Smooth muscle cell (in vitro differentiated cells): ENCODE measurements around the gene ALKAL2. TPM values are rescaled to one million over a fixed set of nuclear protein-coding genes. Genes with fewer than 3 reads are reported as not detected.

Experiments
- DNase-seq: peaks from one replicate; lab custom pipeline; 2025; ENCODE audit not compliant: unreplicated experiment; lab: John Stamatoyannopoulos, UW
- H2AFZ ChIP-seq: fragments of 200-600 bp; sonication (generic); 2 replicates; pipeline ENCODE4 v1.6.0; 2016; ENCODE audit warnings: antibody characterized with exemption, low read depth, mild to moderate bottlenecking
- H3F3A ChIP-seq: fragments of 200-600 bp; sonication (generic); 2 replicates; pipeline ENCODE4 v1.6.0; 2017; ENCODE audit warnings: antibody characterized with exemption, low read depth
- H3K27ac ChIP-seq: fragments of 200-600 bp; sonication (generic); 2 replicates; pipeline ENCODE4 v1.5.1; 2016; ENCODE audit warnings: low read depth, mild to moderate bottlenecking
- H3K27me3 ChIP-seq: fragments of 200-600 bp; sonication (generic); 2 replicates; pipeline ENCODE4 v1.6.1; 2016; ENCODE audit warnings: low read depth, mild to moderate bottlenecking
- H3K36me3 ChIP-seq: fragments of 200-600 bp; sonication (generic); 2 replicates; pipeline ENCODE4 v1.5.1; 2016; ENCODE audit warnings: low read depth
- H3K4me1 ChIP-seq: fragments of 200-600 bp; sonication (generic); 2 replicates; pipeline ENCODE4 v1.5.1; 2016; ENCODE audit warnings: low read depth
- H3K4me2 ChIP-seq: fragments of 200-600 bp; sonication (generic); 2 replicates; pipeline ENCODE4 v1.6.0; 2016; ENCODE audit warnings: mild to moderate bottlenecking
- H3K4me3 ChIP-seq: fragments of 200-600 bp; sonication (generic); 2 replicates; pipeline ENCODE4 v1.5.1; 2016; ENCODE audit warnings: mild to moderate bottlenecking
- H3K79me2 ChIP-seq: fragments of 200-600 bp; sonication (generic); 2 replicates; pipeline ENCODE4 v1.6.0; 2016; ENCODE audit warnings: low read depth, mild to moderate bottlenecking
- H3K9ac ChIP-seq: fragments of 200-600 bp; sonication (generic); 2 replicates; pipeline ENCODE4 v1.6.0; 2016; ENCODE audit warnings: low read depth
- H3K9me3 ChIP-seq: fragments of 200-600 bp; sonication (generic); replicated peaks from 2 replicates; pipeline ENCODE4 v1.5.1; 2016; ENCODE audit warnings: low read depth
- H4K20me1 ChIP-seq: fragments of 200-600 bp; sonication (generic); 2 replicates; pipeline ENCODE4 v1.6.0; 2016; ENCODE audit warnings: low read depth
- WGBS: methylation state at CpG from one replicate; pipeline ENCODE4 v1.1.7; 2016; ENCODE audit warnings: low lambda C conversion rate; 5-methylcytosine and 5-hydroxymethylcytosine counted together
- polyA plus RNA-seq: library from polyadenylated mRNA; unstranded; fragments of >200 nt; fragmentation: Nextera tagmentation; extraction: Ambion mirVana; gene quantifications from 2 replicates; pipeline ENCODE4 v1.2.1, GENCODE V29; 2016
- total RNA-seq: library from RNA; depleted of rRNA; stranded (reverse); fragments of >200 nt; gene quantifications from 2 replicates; pipeline ENCODE4 v1.2.3, GENCODE V29; 2014
- TF ChIP-seq, protein P1 (sequence below): fragments of 200-600 bp; sonication (generic); IDR thresholded peaks from 2 replicates; pipeline ENCODE4 v1.5.1; 2017; ENCODE audit warnings: borderline replicate concordance, mild to moderate bottlenecking, antibody characterized with exemption; ENCODE audit not compliant: insufficient read depth, poor library complexity, severe bottlenecking

Gene ALKAL2
- total and polyA plus RNA-seq, 2 experiments from 2014 or later, result 0.58 to 0.67 TPM

DNA sequence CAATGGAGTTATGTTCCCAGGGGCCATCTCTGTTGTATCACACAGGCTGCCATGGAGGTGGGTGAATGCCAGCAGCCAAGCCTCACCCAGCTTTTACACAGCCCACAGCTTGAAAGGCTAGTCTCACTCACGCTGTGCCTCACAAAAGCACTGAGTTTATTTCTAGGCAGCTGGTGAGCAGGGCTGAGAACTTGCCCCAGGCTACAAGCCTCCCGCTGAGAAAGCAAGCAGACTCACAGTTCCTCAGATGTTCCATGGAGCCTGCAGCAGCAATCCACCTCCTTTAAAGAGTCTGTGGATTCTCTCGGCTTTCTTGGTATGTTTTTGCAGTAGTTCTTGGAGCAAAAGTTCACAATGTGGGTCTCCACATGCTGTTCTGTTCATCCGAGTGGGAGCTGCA, 40.9 kb upstream of the ALKAL2 start:
- Histone ChIP-seq H4K20me1 (no peaks in the 10 kb centered on the region), H2AFZ (no peak overlapping the region), H3K27me3 (no peaks in the 10 kb centered on the region), H3K9ac (no peak overlapping the region), H3K36me3 (no peaks in the 10 kb centered on the region), H3K27ac (no peak overlapping the region), H3K4me2 (no peak overlapping the region), H3K4me1 (no peaks in the 10 kb centered on the region), H3K9me3 (no peaks in the 10 kb centered on the region), H3F3A (no peaks in the 10 kb centered on the region), H3K4me3 (no peak overlapping the region), H3K79me2 (no peaks in the 10 kb centered on the region)
- WGBS, result 84% methylated on average over 4 of the region's 4 CpGs
- DNase-seq, result no peak
- TF ChIP-seq, protein P1, sequence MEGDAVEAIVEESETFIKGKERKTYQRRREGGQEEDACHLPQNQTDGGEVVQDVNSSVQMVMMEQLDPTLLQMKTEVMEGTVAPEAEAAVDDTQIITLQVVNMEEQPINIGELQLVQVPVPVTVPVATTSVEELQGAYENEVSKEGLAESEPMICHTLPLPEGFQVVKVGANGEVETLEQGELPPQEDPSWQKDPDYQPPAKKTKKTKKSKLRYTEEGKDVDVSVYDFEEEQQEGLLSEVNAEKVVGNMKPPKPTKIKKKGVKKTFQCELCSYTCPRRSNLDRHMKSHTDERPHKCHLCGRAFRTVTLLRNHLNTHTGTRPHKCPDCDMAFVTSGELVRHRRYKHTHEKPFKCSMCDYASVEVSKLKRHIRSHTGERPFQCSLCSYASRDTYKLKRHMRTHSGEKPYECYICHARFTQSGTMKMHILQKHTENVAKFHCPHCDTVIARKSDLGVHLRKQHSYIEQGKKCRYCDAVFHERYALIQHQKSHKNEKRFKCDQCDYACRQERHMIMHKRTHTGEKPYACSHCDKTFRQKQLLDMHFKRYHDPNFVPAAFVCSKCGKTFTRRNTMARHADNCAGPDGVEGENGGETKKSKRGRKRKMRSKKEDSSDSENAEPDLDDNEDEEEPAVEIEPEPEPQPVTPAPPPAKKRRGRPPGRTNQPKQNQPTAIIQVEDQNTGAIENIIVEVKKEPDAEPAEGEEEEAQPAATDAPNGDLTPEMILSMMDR, result no peak

DNA sequence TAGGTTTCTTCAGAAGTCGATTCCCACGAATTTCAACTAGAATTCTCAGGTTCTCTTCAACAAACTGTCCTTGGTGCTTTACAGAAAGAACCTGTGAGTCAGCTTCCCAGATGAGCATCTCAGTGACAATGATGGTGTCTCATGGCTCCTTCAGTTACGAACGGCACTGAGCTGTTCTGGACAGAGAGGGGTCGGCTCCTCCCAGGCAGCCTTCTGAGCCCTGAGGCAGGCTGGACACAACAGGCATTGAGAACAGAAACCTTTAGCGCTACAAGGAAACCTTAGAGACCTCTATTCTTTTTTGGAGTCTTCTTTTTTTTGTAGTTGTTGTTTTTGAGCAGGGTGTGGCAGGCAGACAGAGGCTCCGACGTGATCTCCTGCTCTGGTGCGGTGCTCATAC, 35.1 kb upstream of the ALKAL2 start:
- TF ChIP-seq, protein P1, result no peak
- H3K27ac ChIP-seq, result no peak overlapping the region
- H3K79me2 ChIP-seq, result no peaks in the 10 kb centered on the region
- H3K9ac ChIP-seq, result no peak overlapping the region
- no peak for DNase-seq
- H2AFZ ChIP-seq, result no peak overlapping the region
- H3K4me3 ChIP-seq, result no peak overlapping the region
- H4K20me1 ChIP-seq, result no peaks in the 10 kb centered on the region
- no peaks in the 10 kb centered on the region for H3K27me3 ChIP-seq
- H3F3A ChIP-seq, result no peaks in the 10 kb centered on the region
- WGBS, result 69% methylated on average over 9 of the region's 9 CpGs
- no peak overlapping the region for H3K4me2 ChIP-seq
- no peaks in the 10 kb centered on the region for H3K9me3 ChIP-seq
- no peaks in the 10 kb centered on the region for H3K4me1 ChIP-seq
- H3K36me3 ChIP-seq, result no peaks in the 10 kb centered on the region

DNA sequence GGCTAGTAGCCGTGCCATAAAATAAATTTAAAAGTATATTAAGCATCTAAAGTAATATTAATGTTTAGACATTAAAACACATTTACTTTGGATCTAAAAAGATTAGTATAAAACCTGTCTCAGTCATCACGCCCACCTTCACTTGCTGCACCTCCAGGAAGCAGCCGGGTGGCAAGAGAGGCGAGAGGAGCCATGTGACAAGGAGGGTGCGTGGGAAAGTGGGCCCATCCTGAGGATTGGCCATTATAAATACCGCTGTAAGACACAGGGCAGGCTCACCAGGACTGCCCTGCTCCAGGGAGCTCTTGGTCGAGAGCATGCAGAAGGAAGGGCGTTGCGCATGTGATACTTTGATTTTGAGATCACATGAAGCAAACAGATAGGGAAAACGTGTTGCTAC, 34.4 kb upstream of the ALKAL2 start:
- Histone ChIP-seq H3K27ac (no peak overlapping the region), H3K4me3 (no peak overlapping the region), H3K79me2 (no peaks in the 10 kb centered on the region), H3K36me3 (no peaks in the 10 kb centered on the region), H3K27me3 (no peaks in the 10 kb centered on the region), H2AFZ (no peak overlapping the region), H3K9me3 (no peaks in the 10 kb centered on the region), H3K9ac (no peak overlapping the region), H4K20me1 (no peaks in the 10 kb centered on the region), H3K4me2 (no peak overlapping the region), H3K4me1 (no peaks in the 10 kb centered on the region), H3F3A (no peaks in the 10 kb centered on the region)
- WGBS, result 82% methylated on average over 10 of the region's 10 CpGs
- no peak for DNase-seq
- TF ChIP-seq, protein P1, result no peak

DNA sequence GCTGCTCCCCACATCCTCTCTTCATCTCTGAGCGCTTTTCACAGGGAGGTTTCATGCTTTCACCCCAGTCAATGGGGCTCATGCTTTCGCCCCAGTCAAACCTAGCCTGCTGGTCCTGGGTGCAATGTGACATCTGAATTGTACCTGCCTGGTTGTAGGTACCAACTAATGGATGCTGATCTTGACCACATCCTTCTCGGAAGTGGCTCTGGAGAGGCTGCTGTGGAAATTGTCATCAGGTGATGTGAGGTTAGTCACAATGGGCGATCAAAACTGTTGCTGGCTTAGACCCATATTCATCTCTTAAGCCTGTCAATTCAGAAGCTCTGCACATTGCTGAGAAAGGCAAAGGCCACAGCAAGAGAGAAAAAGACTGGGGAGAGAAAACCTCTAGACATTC, 32.7 kb upstream of the ALKAL2 start:
- no peak overlapping the region for H3K4me2 ChIP-seq
- H3K27me3 ChIP-seq, result no peaks in the 10 kb centered on the region
- no peaks in the 10 kb centered on the region for H3K9me3 ChIP-seq
- TF ChIP-seq, protein P1, result no peak
- H4K20me1 ChIP-seq, result no peaks in the 10 kb centered on the region
- no peak overlapping the region for H2AFZ ChIP-seq
- no peak overlapping the region for H3K27ac ChIP-seq
- no peak overlapping the region for H3K9ac ChIP-seq
- 88% methylated on average over 4 of the region's 4 CpGs for WGBS
- H3K4me3 ChIP-seq, result no peak overlapping the region
- no peaks in the 10 kb centered on the region for H3K36me3 ChIP-seq
- no peak for DNase-seq
- no peaks in the 10 kb centered on the region for H3K4me1 ChIP-seq
- no peaks in the 10 kb centered on the region for H3F3A ChIP-seq
- H3K79me2 ChIP-seq, result no peaks in the 10 kb centered on the region
